Right atrium auricular region (tissue), 2 donors: ENCODE results near the gene DLST. TPM values are rescaled to one million over a fixed set of nuclear protein-coding genes. Genes with fewer than 3 reads are reported as not detected.
A peak's percentile ranks its signal among the peaks of the same experiment; 100 is the strongest.

Experiments
- DNase-seq: peaks from one replicate; pipeline ENCODE4 v3.0.0-alpha.2; 2019; ENCODE audit warnings: low spot score
- H3K27ac ChIP-seq, 2 donors: fragments of 200-600 bp; sonication (generic); 1 replicate in 1 of 2; 2 replicates in 1 of 2; pipeline ENCODE4 v1.5.1; 2016 to 2019
- H3K27me3 ChIP-seq, 2 donors: fragments of 200-600 bp; sonication (generic); one replicate each; pipeline versions ENCODE4 v1.5.1 to v1.6.0; 2017 to 2019
- H3K36me3 ChIP-seq: fragments of 200-600 bp; sonication (generic); one replicate; pipeline ENCODE4 v1.5.1; 2016
- H3K4me1 ChIP-seq, 2 donors: fragments of 200-600 bp; sonication (generic); one replicate each; pipeline versions ENCODE4 v1.5.1 to v1.6.0; 2017 to 2019
- H3K4me3 ChIP-seq, 2 donors: fragments of 200-600 bp; sonication (generic); 1 replicate in 1 of 2; 2 replicates in 1 of 2; pipeline ENCODE4 v1.5.1; 2017 to 2019; ENCODE audit warnings: mild to moderate bottlenecking in 1 of 2, moderate library complexity in 1 of 2
- H3K9me3 ChIP-seq, 2 donors: fragments of 200-600 bp; sonication (generic); one replicate each; pipeline ENCODE4 v1.5.1; 2019
- total RNA-seq, 2 donors: library from RNA; depleted of rRNA; stranded (reverse); fragments of >200 nt; gene quantifications; one replicate each; pipeline ENCODE4 v1.1.0, GENCODE V29; 2016
- TF ChIP-seq, protein P1 (sequence below), 2 donors: fragments of 200-600 bp; sonication (generic); IDR thresholded peaks; one replicate each; pipeline ENCODE4 v1.5.1; 2019; ENCODE audit warnings: antibody characterized with exemption in 2 of 2

Gene DLST
- total RNA-seq, 2 donors from 2014 or later = 71.1 to 105 TPM

DNA sequence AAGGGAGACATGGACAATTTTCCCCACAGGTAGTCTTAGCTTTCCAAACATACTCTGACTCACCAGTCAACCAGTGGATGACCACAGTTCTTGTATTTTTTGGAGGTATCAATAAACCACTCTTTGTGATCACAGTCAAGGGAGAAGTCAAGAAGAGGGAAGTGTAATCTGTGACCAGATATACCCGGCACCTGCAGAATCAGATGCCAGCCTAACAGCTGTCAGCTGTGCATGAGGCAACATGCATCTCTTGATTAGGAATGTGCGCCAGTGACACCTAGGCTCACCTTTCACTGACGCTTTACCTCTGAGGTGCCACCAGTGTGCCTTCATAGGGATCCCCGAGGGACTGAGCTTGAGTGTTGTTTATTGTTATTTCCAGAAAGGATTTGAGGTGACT lies 25.8 kb upstream of the DLST start:
- Histone ChIP-seq H3K9me3 (no peaks in the 10 kb centered on the region), H3K36me3 (no peaks in the 10 kb centered on the region), H3K27ac (no peak overlapping the region), H3K4me3 (no peak overlapping the region), H3K4me1 (no peaks in the 10 kb centered on the region), H3K27me3 (no peaks in the 10 kb centered on the region)
- no peak for DNase-seq
- TF ChIP-seq, protein P1, sequence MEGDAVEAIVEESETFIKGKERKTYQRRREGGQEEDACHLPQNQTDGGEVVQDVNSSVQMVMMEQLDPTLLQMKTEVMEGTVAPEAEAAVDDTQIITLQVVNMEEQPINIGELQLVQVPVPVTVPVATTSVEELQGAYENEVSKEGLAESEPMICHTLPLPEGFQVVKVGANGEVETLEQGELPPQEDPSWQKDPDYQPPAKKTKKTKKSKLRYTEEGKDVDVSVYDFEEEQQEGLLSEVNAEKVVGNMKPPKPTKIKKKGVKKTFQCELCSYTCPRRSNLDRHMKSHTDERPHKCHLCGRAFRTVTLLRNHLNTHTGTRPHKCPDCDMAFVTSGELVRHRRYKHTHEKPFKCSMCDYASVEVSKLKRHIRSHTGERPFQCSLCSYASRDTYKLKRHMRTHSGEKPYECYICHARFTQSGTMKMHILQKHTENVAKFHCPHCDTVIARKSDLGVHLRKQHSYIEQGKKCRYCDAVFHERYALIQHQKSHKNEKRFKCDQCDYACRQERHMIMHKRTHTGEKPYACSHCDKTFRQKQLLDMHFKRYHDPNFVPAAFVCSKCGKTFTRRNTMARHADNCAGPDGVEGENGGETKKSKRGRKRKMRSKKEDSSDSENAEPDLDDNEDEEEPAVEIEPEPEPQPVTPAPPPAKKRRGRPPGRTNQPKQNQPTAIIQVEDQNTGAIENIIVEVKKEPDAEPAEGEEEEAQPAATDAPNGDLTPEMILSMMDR (IDR thresholded peaks at IDR 0.05) = no peak

DNA sequence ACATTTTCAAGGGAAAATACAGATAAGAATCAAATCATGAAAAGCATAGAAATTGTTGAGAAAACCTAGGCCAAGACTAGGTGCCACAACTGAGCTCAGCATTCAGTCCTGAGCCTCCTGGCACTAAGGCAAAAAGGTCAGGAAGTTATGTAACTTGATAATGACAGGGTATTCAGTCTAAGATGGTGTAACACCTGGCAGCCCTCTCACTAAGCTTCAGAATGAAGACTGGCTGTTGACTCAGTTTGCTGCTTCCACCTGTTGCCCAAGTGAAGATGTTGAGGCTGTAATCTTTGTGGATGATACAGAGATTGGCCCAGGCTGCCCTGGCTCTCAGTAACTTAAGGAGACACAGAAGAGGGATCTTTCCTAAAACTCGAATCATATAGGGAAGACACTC lies 25.4 kb upstream of the DLST start:
- Histone ChIP-seq H3K27me3 (no peaks in the 10 kb centered on the region), H3K4me1 (no peaks in the 10 kb centered on the region), H3K4me3 (no peak overlapping the region), H3K27ac (no peak overlapping the region), H3K9me3 (no peaks in the 10 kb centered on the region), H3K36me3 (no peaks in the 10 kb centered on the region)
- TF ChIP-seq, protein P1 (IDR thresholded peaks at IDR 0.05) = no peak
- DNase-seq = no peak

DNA sequence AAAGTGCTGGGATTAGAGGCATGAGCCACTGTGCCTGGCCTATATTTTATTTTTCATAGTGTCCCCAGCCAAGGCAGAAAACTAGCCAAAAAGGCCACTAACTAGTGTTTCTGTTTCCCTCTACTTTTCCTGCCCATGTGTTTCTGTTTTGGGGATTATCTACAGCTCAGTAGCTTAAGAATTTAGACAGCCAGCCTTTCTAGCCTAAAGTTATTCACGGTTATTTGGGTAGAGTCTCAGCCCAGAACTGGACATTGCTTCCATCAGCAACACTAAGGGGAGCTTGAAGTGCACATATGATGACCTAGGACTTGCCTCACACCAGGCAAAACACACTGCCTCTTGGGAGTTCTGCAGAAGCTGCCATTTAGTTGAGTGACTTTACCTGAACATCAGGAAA lies 23.7 kb upstream of the DLST start:
- H3K4me1 ChIP-seq = no peaks in the 10 kb centered on the region
- no peak for DNase-seq
- H3K4me3 ChIP-seq = no peak overlapping the region
- no peaks in the 10 kb centered on the region for H3K36me3 ChIP-seq
- TF ChIP-seq, protein P1 (IDR thresholded peaks at IDR 0.05) = no peak
- no peaks in the 10 kb centered on the region for H3K27me3 ChIP-seq
- H3K27ac ChIP-seq = no peak overlapping the region
- H3K9me3 ChIP-seq = no peaks in the 10 kb centered on the region

DNA sequence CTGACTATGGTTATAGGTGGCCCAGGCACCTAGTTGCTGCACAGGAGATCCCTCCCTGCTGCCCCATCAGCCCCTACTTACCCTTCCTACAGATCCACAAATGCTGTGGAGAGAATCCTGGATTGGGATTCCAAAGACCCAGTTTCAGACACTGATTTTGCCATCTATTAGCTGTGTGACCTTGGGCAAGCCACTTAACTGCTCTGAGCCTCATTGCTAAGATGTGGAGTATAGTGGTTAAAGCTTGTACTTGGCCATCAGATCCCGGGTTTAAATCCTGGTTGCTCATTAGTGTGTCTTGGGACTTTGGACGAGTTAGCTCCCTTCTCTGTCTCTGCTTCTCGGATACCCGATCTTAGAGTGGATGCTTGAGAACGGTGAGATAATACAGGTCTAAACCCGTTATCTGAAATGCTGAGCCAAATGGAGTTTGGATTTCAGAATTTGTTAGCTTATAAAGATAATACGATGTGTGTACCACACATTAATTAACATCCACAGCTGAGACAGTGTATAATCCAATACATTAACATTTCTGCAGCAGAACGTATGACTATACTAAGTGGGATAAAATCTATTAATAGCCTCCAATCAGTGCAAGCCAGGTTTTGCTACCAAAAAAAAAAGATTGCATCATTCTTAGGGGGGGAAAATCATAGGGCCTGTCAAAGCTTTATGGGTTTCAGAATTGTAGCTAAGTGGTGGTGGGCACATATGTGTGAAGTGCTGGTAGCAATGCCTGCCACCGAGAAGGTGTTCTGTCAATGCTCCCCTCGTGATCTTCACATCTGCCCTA lies 21.8 kb upstream of the DLST start:
- no peaks in the 10 kb centered on the region for H3K4me1 ChIP-seq
- no peaks in the 10 kb centered on the region for H3K9me3 ChIP-seq
- no peak for DNase-seq
- H3K27me3 ChIP-seq = no peaks in the 10 kb centered on the region
- no peaks in the 10 kb centered on the region for H3K36me3 ChIP-seq
- no peak overlapping the region for H3K27ac ChIP-seq
- H3K4me3 ChIP-seq = no peak overlapping the region
- TF ChIP-seq, protein P1 (IDR thresholded peaks at IDR 0.05) = no peak

DNA sequence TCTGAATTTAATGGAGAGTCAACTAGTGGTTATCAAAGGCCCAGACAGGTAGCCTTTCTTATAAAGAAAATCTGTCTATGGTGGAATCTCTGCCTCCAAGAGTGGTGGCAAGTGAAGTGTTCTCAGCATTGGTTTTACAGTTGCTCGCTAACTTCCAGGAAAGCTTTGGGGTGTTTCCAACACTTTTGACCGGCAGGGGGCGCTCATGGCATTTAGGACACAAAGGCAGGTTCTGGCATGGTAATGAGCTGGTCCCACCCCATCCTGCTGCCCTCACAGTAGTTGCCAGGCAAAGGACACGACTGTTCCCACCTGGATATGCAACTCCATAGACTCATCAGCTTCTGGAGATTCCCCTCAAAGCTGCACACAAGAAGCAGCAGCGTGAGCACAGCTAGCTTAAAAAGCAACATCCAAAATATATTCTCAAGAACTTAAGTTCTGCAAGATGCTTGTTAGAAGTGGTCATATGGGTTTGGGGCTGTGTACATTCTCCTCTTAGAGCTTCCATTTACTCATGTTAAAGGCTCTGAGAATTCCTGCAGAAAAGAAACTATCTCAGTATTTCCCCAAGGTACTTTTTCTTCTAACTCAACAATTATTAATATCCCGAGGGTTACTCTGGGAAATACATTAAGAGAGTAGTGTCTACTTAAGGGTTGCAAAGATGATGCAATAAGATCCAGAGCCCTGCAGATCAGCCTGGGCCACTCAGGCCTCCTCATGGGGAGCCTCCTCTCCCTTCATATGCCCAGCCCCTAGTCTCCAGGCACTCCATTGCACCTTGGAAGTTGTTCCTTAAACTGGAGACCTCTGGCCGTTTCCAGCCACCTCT lies 20.6 kb upstream of the DLST start:
- no peak overlapping the region for H3K27ac ChIP-seq
- H3K4me1 ChIP-seq = no peaks in the 10 kb centered on the region
- H3K27me3 ChIP-seq = no peaks in the 10 kb centered on the region
- no peaks in the 10 kb centered on the region for H3K36me3 ChIP-seq
- TF ChIP-seq, protein P1 (IDR thresholded peaks at IDR 0.05) = peak; percentile 76 to 92
- H3K4me3 ChIP-seq = no peak overlapping the region
- peak; percentile 96 for DNase-seq
- no peaks in the 10 kb centered on the region for H3K9me3 ChIP-seq
